Measurements from ENCODE around the gene CSF2. TPM values are rescaled to one million over a fixed set of nuclear protein-coding genes. Genes with fewer than 3 reads are reported as not detected.

The CSF2 gene
- total and polyA plus RNA-seq, 2 of the 13 experiments (the other 11 are each of a cell fraction or from before 2014, with no cell fraction given), result not detected

GRCh38 chr5:132094393-132095076 is 20.9 kb downstream of the CSF2 start (continued):
- no peak for TF ChIP-seq E2F5 (CRISPR knock-in tag; conservative IDR thresholded peaks at IDR 0.05)
- no peak for TF ChIP-seq MIXL1 (CRISPR knock-in tag; IDR thresholded peaks at IDR 0.05)
- TF ChIP-seq ZNF280B (CRISPR knock-in tag; IDR thresholded peaks at IDR 0.05; ENCODE audit: borderline replicate concordance), result no peak
- no peak for TF ChIP-seq ZNF770 (CRISPR knock-in tag; IDR thresholded peaks at IDR 0.05)
- no peak for TF ChIP-seq HDAC6 (IDR thresholded peaks at IDR 0.05; ENCODE audit: low read depth, low read length)
- TF ChIP-seq HOXA5 (CRISPR knock-in tag; IDR thresholded peaks at IDR 0.05), result no peak
- TF ChIP-seq GATAD2A (CRISPR knock-in tag; IDR thresholded peaks at IDR 0.05), result no peak
- no peak for TF ChIP-seq ELF1 (CRISPR knock-in tag; IDR thresholded peaks at IDR 0.05)
- no peak for TF ChIP-seq ATF1 (CRISPR knock-in tag; IDR thresholded peaks at IDR 0.05)
- no peak for TF ChIP-seq THAP9 (CRISPR knock-in tag; IDR thresholded peaks at IDR 0.05; ENCODE audit: borderline replicate concordance)
- no peak for TF ChIP-seq ZNF383 (CRISPR knock-in tag; IDR thresholded peaks at IDR 0.05; ENCODE audit: borderline replicate concordance)
- no peak for TF ChIP-seq ZSCAN12 (CRISPR knock-in tag; IDR thresholded peaks at IDR 0.05)
- TF ChIP-seq HCFC1 (IDR thresholded peaks at IDR 0.05; ENCODE audit: low read depth, low read length), result no peak
- no peak for TF ChIP-seq SIN3B (IDR thresholded peaks at IDR 0.05; ENCODE audit: low read length)
- no peak for TF ChIP-seq ZNF724P (CRISPR knock-in tag; IDR thresholded peaks at IDR 0.05; ENCODE audit: borderline replicate concordance)
- TF ChIP-seq LBX2 (CRISPR knock-in tag; IDR thresholded peaks at IDR 0.05; ENCODE audit: borderline replicate concordance), result no peak
- TF ChIP-seq ZNF609 (CRISPR knock-in tag; IDR thresholded peaks at IDR 0.05; ENCODE audit: borderline replicate concordance), result no peak
